Measurements from ENCODE around the gene MTHFD1. TPM values are rescaled to one million over a fixed set of nuclear protein-coding genes. Genes with fewer than 3 reads are reported as not detected.

MTHFD1 gene
- total RNA-seq, 1 experiment from 2014 or later = 153 TPM

DNA sequence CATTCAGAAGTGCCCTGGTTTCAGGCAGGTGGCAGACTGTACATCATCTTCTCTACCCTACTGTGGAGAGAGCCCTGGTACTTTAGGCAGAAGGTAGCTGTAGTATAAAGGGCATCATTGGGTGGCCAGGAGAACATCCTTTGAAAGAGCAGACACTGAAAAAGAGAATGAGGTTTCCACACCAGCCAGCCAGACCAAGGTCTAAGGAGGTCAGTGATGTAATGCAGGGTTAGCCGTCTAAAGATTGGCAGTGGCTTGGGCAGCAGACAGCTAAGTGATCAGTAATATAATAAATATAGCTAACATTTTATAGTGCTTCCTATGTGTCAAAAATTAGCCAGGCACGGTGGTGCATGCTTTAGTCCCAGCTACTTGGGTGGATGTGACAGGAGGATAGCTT is 103.5 kb downstream of the MTHFD1 start:
- CTCF ChIA-PET = no interaction called here
- no peak for ATAC-seq
- H3K36me3 ChIP-seq (ENCODE audit: control insufficient read depth in 1 of 2, insufficient read depth in 2 of 2, low read length in 2 of 2) = peaks cover 25 to 29% of the 10 kb centered on the region in 2 experiments

More for the DNA sequence above, 103.5 kb downstream of the MTHFD1 start:
- no TSS peak for BruUV-seq (replicated peaks)
- H3K4me3 ChIP-seq (replicated peaks in 1 of 2; ENCODE audit: low read depth in 1 of 2, low read length in 2 of 2) = no peak overlapping the region
- H3K9ac ChIP-seq (ENCODE audit: low read length) = no peak overlapping the region
- H3K79me2 ChIP-seq (ENCODE audit: insufficient read depth, low read length) = peaks cover 6% of the 10 kb centered on the region; the same call in 1 of the 2 replicates
- H3K9me2 ChIP-seq (ENCODE audit: insufficient read depth) = no peaks in the 10 kb centered on the region
- no peaks in the 10 kb centered on the region for H4K20me1 ChIP-seq (ENCODE audit: insufficient read depth)
- no peaks in the 10 kb centered on the region for H3K9me3 ChIP-seq (ENCODE audit: control insufficient read depth in 1 of 2, insufficient read depth in 1 of 2, low read depth in 1 of 2, low read length in 2 of 2)
- H3K4me2 ChIP-seq (ENCODE audit: low read length) = no peak overlapping the region
- TF ChIP-seq CEBPB (IDR thresholded peaks at IDR 0.05; ENCODE audit: low read depth) = no peak
- TF ChIP-seq, protein P1, sequence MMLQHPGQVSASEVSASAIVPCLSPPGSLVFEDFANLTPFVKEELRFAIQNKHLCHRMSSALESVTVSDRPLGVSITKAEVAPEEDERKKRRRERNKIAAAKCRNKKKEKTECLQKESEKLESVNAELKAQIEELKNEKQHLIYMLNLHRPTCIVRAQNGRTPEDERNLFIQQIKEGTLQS (IDR thresholded peaks at IDR 0.05) = no peak
- TF ChIP-seq, protein P2, sequence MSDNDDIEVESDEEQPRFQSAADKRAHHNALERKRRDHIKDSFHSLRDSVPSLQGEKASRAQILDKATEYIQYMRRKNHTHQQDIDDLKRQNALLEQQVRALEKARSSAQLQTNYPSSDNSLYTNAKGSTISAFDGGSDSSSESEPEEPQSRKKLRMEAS (IDR thresholded peaks at IDR 0.05) = no peak
- no peak for TF ChIP-seq SP1 (IDR thresholded peaks at IDR 0.05; ENCODE audit: low read depth)
- no peak for TF ChIP-seq YY1 (IDR thresholded peaks at IDR 0.05; ENCODE audit: extremely low read depth, insufficient replicate concordance, low read depth, low read length)
- TF ChIP-seq POLR2AphosphoS5 (IDR thresholded peaks at IDR 0.05; ENCODE audit: low read depth, low read length) = no peak
- no peak for TF ChIP-seq EZH2phosphoT487 (IDR thresholded peaks at IDR 0.05; ENCODE audit: borderline replicate concordance)
- no peak for TF ChIP-seq ZNF274 (IDR thresholded peaks at IDR 0.05; ENCODE audit: low read depth, low read length)
- TF ChIP-seq FOSL1 (IDR thresholded peaks at IDR 0.05; ENCODE audit: low read depth) = no peak
- TF ChIP-seq ZFX (IDR thresholded peaks at IDR 0.05) = no peak
- no peak for TF ChIP-seq EZH2 (IDR thresholded peaks at IDR 0.05)
- no peak for TF ChIP-seq ELF1 (IDR thresholded peaks at IDR 0.05; ENCODE audit: borderline replicate concordance, low read depth)
- TF ChIP-seq, protein P3, sequence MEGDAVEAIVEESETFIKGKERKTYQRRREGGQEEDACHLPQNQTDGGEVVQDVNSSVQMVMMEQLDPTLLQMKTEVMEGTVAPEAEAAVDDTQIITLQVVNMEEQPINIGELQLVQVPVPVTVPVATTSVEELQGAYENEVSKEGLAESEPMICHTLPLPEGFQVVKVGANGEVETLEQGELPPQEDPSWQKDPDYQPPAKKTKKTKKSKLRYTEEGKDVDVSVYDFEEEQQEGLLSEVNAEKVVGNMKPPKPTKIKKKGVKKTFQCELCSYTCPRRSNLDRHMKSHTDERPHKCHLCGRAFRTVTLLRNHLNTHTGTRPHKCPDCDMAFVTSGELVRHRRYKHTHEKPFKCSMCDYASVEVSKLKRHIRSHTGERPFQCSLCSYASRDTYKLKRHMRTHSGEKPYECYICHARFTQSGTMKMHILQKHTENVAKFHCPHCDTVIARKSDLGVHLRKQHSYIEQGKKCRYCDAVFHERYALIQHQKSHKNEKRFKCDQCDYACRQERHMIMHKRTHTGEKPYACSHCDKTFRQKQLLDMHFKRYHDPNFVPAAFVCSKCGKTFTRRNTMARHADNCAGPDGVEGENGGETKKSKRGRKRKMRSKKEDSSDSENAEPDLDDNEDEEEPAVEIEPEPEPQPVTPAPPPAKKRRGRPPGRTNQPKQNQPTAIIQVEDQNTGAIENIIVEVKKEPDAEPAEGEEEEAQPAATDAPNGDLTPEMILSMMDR (IDR thresholded peaks at IDR 0.05 in 2 of 3, conservative IDR thresholded peaks at IDR 0.05 in 1 of 3; ENCODE audit: borderline replicate concordance in 1 of 3, insufficient read depth in 1 of 3, low read depth in 2 of 3, low read length in 2 of 3) = no peak
- no peak for TF ChIP-seq RAD21 (IDR thresholded peaks at IDR 0.05; ENCODE audit: low read depth)
- TF ChIP-seq TCF7L2 (IDR thresholded peaks at IDR 0.05; ENCODE audit: borderline replicate concordance, extremely low read depth, insufficient read depth, insufficient read length) = no peak
- TF ChIP-seq CBX3 (IDR thresholded peaks at IDR 0.05; ENCODE audit: low read depth) = no peak
- TF ChIP-seq, protein P4, sequence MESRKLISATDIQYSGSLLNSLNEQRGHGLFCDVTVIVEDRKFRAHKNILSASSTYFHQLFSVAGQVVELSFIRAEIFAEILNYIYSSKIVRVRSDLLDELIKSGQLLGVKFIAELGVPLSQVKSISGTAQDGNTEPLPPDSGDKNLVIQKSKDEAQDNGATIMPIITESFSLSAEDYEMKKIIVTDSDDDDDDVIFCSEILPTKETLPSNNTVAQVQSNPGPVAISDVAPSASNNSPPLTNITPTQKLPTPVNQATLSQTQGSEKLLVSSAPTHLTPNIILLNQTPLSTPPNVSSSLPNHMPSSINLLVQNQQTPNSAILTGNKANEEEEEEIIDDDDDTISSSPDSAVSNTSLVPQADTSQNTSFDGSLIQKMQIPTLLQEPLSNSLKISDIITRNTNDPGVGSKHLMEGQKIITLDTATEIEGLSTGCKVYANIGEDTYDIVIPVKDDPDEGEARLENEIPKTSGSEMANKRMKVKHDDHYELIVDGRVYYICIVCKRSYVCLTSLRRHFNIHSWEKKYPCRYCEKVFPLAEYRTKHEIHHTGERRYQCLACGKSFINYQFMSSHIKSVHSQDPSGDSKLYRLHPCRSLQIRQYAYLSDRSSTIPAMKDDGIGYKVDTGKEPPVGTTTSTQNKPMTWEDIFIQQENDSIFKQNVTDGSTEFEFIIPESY (IDR thresholded peaks at IDR 0.05; ENCODE audit: extremely low read depth, insufficient replicate concordance, low read length) = no peak
- TF ChIP-seq JUND (IDR thresholded peaks at IDR 0.05) = no peak
- no peak for TF ChIP-seq SIN3A (IDR thresholded peaks at IDR 0.05; ENCODE audit: low read depth)
- TF ChIP-seq, protein P5, sequence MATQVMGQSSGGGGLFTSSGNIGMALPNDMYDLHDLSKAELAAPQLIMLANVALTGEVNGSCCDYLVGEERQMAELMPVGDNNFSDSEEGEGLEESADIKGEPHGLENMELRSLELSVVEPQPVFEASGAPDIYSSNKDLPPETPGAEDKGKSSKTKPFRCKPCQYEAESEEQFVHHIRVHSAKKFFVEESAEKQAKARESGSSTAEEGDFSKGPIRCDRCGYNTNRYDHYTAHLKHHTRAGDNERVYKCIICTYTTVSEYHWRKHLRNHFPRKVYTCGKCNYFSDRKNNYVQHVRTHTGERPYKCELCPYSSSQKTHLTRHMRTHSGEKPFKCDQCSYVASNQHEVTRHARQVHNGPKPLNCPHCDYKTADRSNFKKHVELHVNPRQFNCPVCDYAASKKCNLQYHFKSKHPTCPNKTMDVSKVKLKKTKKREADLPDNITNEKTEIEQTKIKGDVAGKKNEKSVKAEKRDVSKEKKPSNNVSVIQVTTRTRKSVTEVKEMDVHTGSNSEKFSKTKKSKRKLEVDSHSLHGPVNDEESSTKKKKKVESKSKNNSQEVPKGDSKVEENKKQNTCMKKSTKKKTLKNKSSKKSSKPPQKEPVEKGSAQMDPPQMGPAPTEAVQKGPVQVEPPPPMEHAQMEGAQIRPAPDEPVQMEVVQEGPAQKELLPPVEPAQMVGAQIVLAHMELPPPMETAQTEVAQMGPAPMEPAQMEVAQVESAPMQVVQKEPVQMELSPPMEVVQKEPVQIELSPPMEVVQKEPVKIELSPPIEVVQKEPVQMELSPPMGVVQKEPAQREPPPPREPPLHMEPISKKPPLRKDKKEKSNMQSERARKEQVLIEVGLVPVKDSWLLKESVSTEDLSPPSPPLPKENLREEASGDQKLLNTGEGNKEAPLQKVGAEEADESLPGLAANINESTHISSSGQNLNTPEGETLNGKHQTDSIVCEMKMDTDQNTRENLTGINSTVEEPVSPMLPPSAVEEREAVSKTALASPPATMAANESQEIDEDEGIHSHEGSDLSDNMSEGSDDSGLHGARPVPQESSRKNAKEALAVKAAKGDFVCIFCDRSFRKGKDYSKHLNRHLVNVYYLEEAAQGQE (IDR thresholded peaks at IDR 0.05; ENCODE audit: low read depth) = no peak
- no peak overlapping the region for H2AFZ ChIP-seq (ENCODE audit: low read depth, low read length, poor library complexity, severe bottlenecking)
- ChIA-PET POLR2A (no interaction called here), RAD21 (ENCODE audit: low non-redundant PET in 1 of 2, low total read pairs in 2 of 2, uncharacterized antibody in 2 of 2, unreplicated experiment in 2 of 2) (no interaction called here)
- no peaks in the 10 kb centered on the region for H3K4me1 ChIP-seq (ENCODE audit: control insufficient read depth in 1 of 2, insufficient read depth in 2 of 2, low read length in 2 of 2)
- H3K27me3 ChIP-seq (ENCODE audit: insufficient read depth, low read length) = no peaks in the 10 kb centered on the region
- intact Hi-C loops (cut with micrococcal nuclease) = no loop called here
- DNase-seq (ENCODE audit: low read depth, low spot score) = no peak
- no peak overlapping the region for H3K27ac ChIP-seq (ENCODE audit: low read depth, low read length)
